Stimulated activated CD4-positive, alpha-beta T cell treated with anti-CD3 and anti-CD28 coated beads, Interleukin-15, amount 100 ng/mL, for 1 hour (primary cell): ENCODE measurements around the gene TOMM20.
A peak's percentile ranks its signal among the peaks of the same experiment; 100 is the strongest.
"Not testable (repeated sequence)": the region's sequence is repeated elsewhere in the genome, so short reads cannot be mapped to it uniquely, and the experiment has no call there.

Experiments
- DNase-seq, 2 donors: peaks; one replicate each; pipeline ENCODE4 v3.0.0-alpha.2; 2020; ENCODE audit warnings: low read depth in 1 of 2, low spot score in 1 of 2

Gene TOMM20

GRCh38 chr1:235102259-235102582 is 26.4 kb downstream of the TOMM20 start:
- DNase-seq = no peak

GRCh38 chr1:235101558-235102258 is 26.9 kb downstream of the TOMM20 start:
- no peak for DNase-seq

- DNase-seq = no peak
Observed at GRCh38 chr1:235100194-235100772, 28.4 kb downstream of the TOMM20 start.

GRCh38 chr1:235098991-235099390 is 29.6 kb downstream of the TOMM20 start:
- DNase-seq = no peak

- DNase-seq = no peak
Observed at GRCh38 chr1:235098547-235098946, 30.1 kb downstream of the TOMM20 start.

- DNase-seq = not testable (repeated sequence)
Observed at GRCh38 chr1:235097501-235097900, 31.1 kb downstream of the TOMM20 start.

GRCh38 chr1:235095938-235096562 is 32.6 kb downstream of the TOMM20 start:
- DNase-seq = no peak

GRCh38 chr1:235093696-235094592 is 34.7 kb downstream of the TOMM20 start:
- DNase-seq = peak; percentile 71 to 83

- no peak for DNase-seq
Observed at GRCh38 chr1:235093013-235093695, 35.5 kb downstream of the TOMM20 start.

- DNase-seq = not testable (repeated sequence)
Observed at GRCh38 chr1:235092415-235092814, 36.2 kb downstream of the TOMM20 start.

GRCh38 chr1:235092045-235092406 is 36.6 kb downstream of the TOMM20 start:
- DNase-seq = not testable (repeated sequence)

GRCh38 chr1:235091319-235092044 is 37.2 kb downstream of the TOMM20 start:
- DNase-seq = not testable (repeated sequence)

- no peak for DNase-seq
Observed at GRCh38 chr1:235090406-235091069, 38.1 kb downstream of the TOMM20 start.

- DNase-seq = no peak
Observed at GRCh38 chr1:235088907-235089306, 39.7 kb downstream of the TOMM20 start.

- DNase-seq = no peak
Observed at GRCh38 chr1:235088430-235088829, 40.2 kb downstream of the TOMM20 start.

- no peak for DNase-seq
Observed at GRCh38 chr1:235087906-235088305, 40.7 kb downstream of the TOMM20 start.

- not testable (repeated sequence) for DNase-seq
Observed at GRCh38 chr1:235085411-235086117, 43.1 kb downstream of the TOMM20 start.

- DNase-seq = not testable (repeated sequence)
Observed at GRCh38 chr1:235080788-235081187, 47.8 kb downstream of the TOMM20 start.

- not testable (repeated sequence) for DNase-seq
Observed at GRCh38 chr1:235080297-235080657, 48.4 kb downstream of the TOMM20 start.
